Measurements from ENCODE around the gene CGREF1. TPM values are rescaled to one million over a fixed set of nuclear protein-coding genes. Genes with fewer than 3 reads are reported as not detected.
A peak's percentile ranks its signal among the peaks of the same experiment; 100 is the strongest.
"Not testable (repeated sequence)": the region's sequence is repeated elsewhere in the genome, so short reads cannot be mapped to it uniquely, and the experiment has no call there.

CGREF1 gene
- total RNA-seq, 1 donor from 2014 or later, result 2.3 TPM

DNA sequence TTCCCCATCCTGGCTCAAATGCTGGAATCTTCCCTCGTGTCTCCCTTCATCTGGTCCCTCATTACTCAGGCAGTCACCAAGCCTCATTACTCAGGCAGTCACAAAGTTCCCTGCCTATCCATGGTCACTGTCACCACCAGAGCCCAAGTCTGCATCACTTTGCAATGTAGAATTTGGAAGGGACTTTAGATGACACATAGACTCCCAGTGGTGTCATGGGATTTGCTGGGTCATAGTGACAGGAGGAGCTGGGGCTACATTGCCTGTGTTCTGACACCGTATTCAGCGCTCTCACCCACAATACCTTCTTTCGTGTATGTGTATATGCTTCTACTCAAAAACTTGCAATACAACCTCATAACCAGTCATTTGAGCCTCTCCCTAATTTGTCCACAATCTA is 42.6 kb downstream of the CGREF1 start:
- TF ChIP-seq, protein P1, sequence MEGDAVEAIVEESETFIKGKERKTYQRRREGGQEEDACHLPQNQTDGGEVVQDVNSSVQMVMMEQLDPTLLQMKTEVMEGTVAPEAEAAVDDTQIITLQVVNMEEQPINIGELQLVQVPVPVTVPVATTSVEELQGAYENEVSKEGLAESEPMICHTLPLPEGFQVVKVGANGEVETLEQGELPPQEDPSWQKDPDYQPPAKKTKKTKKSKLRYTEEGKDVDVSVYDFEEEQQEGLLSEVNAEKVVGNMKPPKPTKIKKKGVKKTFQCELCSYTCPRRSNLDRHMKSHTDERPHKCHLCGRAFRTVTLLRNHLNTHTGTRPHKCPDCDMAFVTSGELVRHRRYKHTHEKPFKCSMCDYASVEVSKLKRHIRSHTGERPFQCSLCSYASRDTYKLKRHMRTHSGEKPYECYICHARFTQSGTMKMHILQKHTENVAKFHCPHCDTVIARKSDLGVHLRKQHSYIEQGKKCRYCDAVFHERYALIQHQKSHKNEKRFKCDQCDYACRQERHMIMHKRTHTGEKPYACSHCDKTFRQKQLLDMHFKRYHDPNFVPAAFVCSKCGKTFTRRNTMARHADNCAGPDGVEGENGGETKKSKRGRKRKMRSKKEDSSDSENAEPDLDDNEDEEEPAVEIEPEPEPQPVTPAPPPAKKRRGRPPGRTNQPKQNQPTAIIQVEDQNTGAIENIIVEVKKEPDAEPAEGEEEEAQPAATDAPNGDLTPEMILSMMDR (conservative IDR thresholded peaks at IDR 0.05; ENCODE audit: low read depth, low read length), result no peak
- H3K4me3 ChIP-seq (ENCODE audit: low read depth, low read length), result no peak overlapping the region
- no peak for DNase-seq (ENCODE audit: low read depth)

DNA sequence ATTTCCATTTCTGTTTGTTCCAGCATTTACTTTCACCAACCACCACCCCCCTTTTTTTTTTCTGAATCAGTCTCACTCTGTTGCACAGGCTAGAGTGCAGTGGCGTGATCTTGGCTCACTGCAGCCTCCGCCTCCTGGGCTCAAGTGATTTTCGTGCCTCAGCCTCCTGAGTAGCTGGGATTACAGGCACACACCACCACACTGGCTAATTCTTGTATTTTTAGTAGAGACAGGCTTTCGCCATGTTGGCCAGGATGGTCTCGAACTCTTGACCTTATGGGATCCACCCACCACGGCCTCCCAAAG is 43.4 kb downstream of the CGREF1 start:
- DNase-seq (ENCODE audit: low read depth); H3K4me3 ChIP-seq (ENCODE audit: low read depth, low read length): not testable (repeated sequence)

DNA sequence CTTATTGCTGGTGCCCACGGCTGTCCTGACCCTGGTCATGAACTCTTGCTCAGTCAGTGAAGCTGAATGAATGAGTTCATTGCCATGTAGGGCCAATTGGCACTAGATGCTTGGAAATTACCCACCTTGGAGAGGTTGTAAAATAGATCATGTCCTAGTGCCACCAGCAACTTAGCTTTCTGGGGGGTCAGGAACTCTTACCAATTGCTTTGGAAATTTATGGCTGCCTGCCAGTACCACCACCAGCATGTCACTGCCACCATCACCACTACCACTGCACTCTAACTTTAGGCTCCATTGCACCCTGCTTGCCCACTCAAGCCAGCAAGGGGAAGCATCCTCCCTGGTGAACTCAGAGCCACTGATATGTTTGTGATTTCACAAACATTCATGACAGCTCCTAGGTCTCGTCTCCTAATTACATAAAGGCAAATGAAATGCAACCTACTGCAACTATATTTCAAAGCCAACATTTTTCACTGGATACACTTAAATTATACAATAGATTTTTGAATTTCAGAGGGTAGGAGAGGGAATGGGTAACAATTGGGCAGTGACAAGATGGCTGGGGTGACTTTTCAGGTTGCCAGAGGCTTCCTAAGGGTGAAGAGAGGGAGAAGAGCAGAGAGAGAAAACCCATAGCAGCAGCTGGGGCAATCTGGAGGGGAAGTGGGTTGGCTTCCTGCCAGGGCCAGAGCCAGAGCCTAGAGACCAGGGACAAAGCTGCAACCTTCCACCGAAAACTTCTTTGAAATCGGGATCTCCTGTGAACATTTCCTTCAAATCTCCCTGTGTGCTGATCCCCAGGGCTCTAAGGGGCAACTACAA is 44.0 kb downstream of the CGREF1 start:
- no peak for DNase-seq (ENCODE audit: low read depth)

GRCh38 chr2:27073782-27074181 is 45.1 kb downstream of the CGREF1 start:
- no peak for DNase-seq (ENCODE audit: low read depth)
- H3K4me3 ChIP-seq (ENCODE audit: low read depth, low read length), result no peak overlapping the region
- TF ChIP-seq, protein P1 (conservative IDR thresholded peaks at IDR 0.05; ENCODE audit: low read depth, low read length), result no peak

More for the DNA sequence above, 44.0 kb downstream of the CGREF1 start:
- H3K4me3 ChIP-seq (ENCODE audit: low read depth, low read length), result no peak overlapping the region
- TF ChIP-seq, protein P1 (conservative IDR thresholded peaks at IDR 0.05; ENCODE audit: low read depth, low read length), result no peak

DNA sequence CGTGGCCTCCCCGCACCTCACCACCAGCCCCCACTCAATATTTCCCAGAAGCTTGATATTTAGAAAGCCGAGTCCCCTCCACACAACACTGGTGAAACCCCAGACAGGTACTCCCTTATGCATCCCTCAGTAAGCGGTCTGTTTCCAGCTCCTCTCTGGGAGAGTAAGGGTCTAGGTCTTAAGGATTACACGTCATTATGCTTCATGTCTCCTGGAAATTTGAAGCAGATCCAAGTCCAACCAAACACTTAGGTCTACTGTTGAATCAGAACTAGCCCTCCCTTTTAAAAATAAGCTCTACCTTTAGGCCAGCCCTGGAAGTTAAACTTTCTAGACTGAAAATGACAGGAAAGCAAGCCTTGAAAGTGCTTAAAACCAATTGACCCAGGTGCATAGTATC is 46.0 kb downstream of the CGREF1 start:
- no peak overlapping the region for H3K4me3 ChIP-seq (ENCODE audit: low read depth, low read length)
- DNase-seq (ENCODE audit: low read depth), result no peak
- TF ChIP-seq, protein P1 (conservative IDR thresholded peaks at IDR 0.05; ENCODE audit: low read depth, low read length), result no peak

GRCh38 chr2:27071990-27072830 is 46.7 kb downstream of the CGREF1 start:
- H3K4me3 ChIP-seq (ENCODE audit: low read depth, low read length), result peak overlapping the region; percentile 100
- TF ChIP-seq, protein P1 (conservative IDR thresholded peaks at IDR 0.05; ENCODE audit: low read depth, low read length), result no peak
- no peak for DNase-seq (ENCODE audit: low read depth)

DNA sequence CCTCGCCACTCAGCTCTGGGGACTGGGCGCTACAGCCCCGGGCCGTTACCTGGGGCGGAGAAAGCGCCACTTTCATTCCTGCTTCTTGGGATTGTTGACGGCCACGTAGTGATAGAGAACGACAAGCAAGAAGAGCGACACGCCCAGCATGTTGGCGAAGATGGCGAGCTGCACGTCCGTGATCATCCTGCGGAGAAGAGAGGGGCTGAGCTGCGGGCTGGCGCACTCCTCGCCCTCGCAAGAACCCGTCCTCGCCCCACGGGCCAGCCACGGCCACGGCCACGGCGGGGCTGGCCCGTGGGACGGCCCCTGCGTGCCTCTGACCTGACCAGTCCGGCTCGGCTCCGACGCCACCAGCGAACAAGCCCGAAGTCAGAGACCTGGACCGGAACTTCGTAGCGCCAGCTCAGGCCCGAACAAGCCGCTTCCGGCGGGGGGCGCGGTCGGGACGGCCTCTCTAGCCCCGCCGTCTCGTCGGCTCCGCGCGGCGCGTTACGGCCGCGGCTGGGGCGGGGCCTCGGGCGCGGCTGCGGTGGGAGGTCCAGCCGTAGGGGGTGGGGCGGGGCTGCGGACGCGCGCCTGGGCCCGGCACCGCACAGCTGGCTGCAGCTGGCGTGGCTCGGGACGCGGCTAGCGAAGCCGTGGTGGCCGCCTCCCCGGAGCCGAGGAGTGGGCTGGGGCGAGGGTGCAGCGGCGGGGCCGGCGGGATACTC is 47.5 kb downstream of the CGREF1 start, which contains the start of gene OST4:
Gene OST4 (minus strand): TSS at position 378 of the 713 bp plus-strand sequence.
- TF ChIP-seq, protein P1 (conservative IDR thresholded peaks at IDR 0.05; ENCODE audit: low read depth, low read length), result peak; percentile 6
- DNase-seq (ENCODE audit: low read depth), result no peak
- peak within 1 kb of the TSS; percentile 100 for H3K4me3 ChIP-seq (ENCODE audit: low read depth, low read length)
